ENCODE measurements around the gene IL17RD. TPM values are rescaled to one million over a fixed set of nuclear protein-coding genes. Genes with fewer than 3 reads are reported as not detected.

IL17RD gene
- total RNA-seq, 2 donors from 2014 or later: not detected

- H3K4me1 Mint-ChIP-seq: peaks cover 3% of the 10 kb centered on the region
- H3K27ac Mint-ChIP-seq: no peak overlapping the region
- peaks cover 16% of the 10 kb centered on the region for H3K27me3 Mint-ChIP-seq
- H3K4me3 Mint-ChIP-seq: no peak overlapping the region
- H3K36me3 Mint-ChIP-seq (ENCODE audit: low read depth): no peaks in the 10 kb centered on the region
- ATAC-seq (no peak), DNase-seq (no peak)
- no peaks in the 10 kb centered on the region for H3K9me3 ChIP-seq (ENCODE audit: control insufficient read depth, low read length, poor library complexity, severe bottlenecking)
Observed at GRCh38 chr3:57109437-57110199, 55.5 kb downstream of the IL17RD start.

- Mint-ChIP-seq H3K27ac (no peak overlapping the region), H3K27me3 (peaks cover 16% of the 10 kb centered on the region), H3K36me3 (ENCODE audit: low read depth) (no peaks in the 10 kb centered on the region), H3K4me1 (peaks cover 3% of the 10 kb centered on the region), H3K4me3 (no peak overlapping the region)
- ATAC-seq: no peak
- DNase-seq: no peak
- no peaks in the 10 kb centered on the region for H3K9me3 ChIP-seq (ENCODE audit: control insufficient read depth, low read length, poor library complexity, severe bottlenecking)
Observed at GRCh38 chr3:57108684-57109083, 56.5 kb downstream of the IL17RD start.

DNA sequence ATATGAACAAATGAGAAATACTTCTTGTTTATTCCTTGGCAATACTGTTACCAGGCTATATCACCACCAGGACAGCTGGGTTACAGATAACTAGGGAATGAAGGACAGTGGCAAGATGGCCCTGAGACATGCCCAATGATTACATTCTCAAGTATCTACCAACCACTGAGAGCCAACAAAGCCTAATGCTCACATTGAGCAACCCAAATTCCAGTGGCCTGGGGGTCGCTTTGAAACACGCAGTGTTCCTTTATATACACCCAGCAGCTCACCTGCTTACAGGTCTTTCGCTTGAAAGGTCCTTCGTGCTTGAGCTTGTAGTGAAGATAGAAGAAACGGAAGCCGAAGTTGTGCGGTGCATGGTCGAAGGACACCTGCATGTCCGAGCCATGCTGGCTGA is 59.6 kb downstream of the IL17RD start:
- no peaks in the 10 kb centered on the region for H3K9me3 ChIP-seq (ENCODE audit: control insufficient read depth, low read length, poor library complexity, severe bottlenecking)
- Mint-ChIP-seq H3K27ac (no peak overlapping the region), H3K27me3 (peaks cover 11% of the 10 kb centered on the region), H3K4me1 (no peaks in the 10 kb centered on the region), H3K36me3 (ENCODE audit: low read depth) (no peaks in the 10 kb centered on the region), H3K4me3 (no peak overlapping the region)
- ATAC-seq (no peak), DNase-seq (no peak)

DNA sequence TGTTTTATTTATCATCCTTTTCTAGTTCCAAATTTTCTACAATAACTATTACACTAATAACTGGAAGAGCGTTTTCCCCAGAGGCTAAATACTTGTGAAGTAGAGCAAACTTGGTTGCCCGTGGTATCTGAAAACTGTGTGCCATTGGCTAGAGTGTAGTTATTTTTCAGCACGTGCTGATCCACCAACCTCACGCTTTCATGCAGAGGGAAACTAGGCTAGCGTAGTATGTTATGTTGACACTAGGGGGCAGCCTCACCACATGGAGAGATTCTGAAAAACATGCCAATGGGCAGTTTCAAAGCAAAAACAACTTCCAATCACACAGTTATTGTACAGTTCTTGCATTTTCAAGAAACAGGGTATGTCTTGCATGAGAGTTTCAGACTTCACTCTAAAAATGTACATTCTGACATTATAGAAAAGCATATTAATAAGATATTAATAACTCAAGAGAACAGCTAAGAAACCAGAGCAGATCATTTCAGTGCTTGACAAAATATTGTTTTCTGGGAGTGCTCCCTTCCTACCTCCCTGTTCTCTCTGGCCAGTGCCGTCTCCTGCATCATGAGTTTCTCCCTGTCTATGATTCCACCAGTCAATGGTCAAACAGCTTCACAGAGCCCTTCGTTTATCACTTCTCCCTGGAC is 65.0 kb downstream of the IL17RD start:
- no peaks in the 10 kb centered on the region for H3K9me3 ChIP-seq (ENCODE audit: control insufficient read depth, low read length, poor library complexity, severe bottlenecking)
- Mint-ChIP-seq H3K36me3 (ENCODE audit: low read depth) (no peaks in the 10 kb centered on the region), H3K4me3 (no peak overlapping the region), H3K27me3 (peaks cover 10% of the 10 kb centered on the region), H3K4me1 (peaks cover 5% of the 10 kb centered on the region), H3K27ac (no peak overlapping the region)
- ATAC-seq: peak; percentile 79
- peak in 2 of 3 donors; percentile 13 to 36 for DNase-seq

DNA sequence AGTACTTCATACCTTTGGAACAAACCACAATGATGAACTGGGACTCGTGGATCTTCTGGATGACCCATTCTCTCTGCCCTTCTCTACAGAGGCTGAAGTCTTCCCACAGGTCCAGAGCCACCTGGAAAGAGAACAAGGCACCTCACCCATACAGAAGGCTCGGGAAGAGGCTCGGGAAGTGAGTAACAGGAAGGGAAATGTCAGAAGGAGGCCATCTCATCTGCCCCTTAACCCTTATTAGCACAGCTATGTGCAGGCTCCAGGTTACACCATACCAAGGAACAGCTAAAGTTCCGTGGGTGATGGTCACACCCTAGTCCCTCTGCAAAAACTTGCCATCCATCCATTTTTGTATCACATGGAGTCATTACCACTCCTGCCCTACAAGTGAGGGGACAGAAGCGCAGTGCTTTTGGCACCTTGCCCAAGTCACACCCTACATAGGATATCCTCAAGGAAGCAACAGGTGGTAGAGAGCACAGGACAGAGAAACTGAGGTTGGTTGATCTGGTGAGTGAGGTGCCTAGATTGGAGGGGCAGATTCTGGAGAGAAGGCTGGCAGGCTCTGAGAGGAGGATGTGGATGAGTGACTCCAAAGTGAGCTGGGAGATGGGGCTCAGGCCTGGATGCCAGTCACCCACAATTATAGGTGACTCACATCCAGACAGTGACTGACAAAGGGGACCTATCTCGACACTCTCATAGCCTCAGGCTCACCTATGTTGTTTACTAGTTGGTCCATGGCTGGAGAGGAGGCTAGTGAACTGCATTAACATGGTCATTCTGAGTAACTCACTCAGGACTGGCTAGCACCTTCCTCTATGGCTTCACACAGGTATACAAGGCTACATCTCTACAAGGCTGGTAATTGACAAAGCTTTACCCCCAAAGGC is 66.5 kb downstream of the IL17RD start:
- Mint-ChIP-seq H3K27me3 (peaks cover 17% of the 10 kb centered on the region), H3K4me3 (no peak overlapping the region), H3K27ac (no peak overlapping the region), H3K36me3 (ENCODE audit: low read depth) (no peaks in the 10 kb centered on the region), H3K4me1 (peaks cover 6% of the 10 kb centered on the region)
- no peaks in the 10 kb centered on the region for H3K9me3 ChIP-seq (ENCODE audit: control insufficient read depth, low read length, poor library complexity, severe bottlenecking)
- DNase-seq (no peak), ATAC-seq (no peak)

- no peak overlapping the region for H3K27ac Mint-ChIP-seq
- DNase-seq (no peak), ATAC-seq (no peak)
- no peak overlapping the region for H3K4me3 Mint-ChIP-seq
- H3K4me1 Mint-ChIP-seq: peaks cover 6% of the 10 kb centered on the region
- peaks cover 17% of the 10 kb centered on the region for H3K27me3 Mint-ChIP-seq
- no peaks in the 10 kb centered on the region for H3K9me3 ChIP-seq (ENCODE audit: control insufficient read depth, low read length, poor library complexity, severe bottlenecking)
- no peaks in the 10 kb centered on the region for H3K36me3 Mint-ChIP-seq (ENCODE audit: low read depth)
Observed at GRCh38 chr3:57097536-57097935, 67.6 kb downstream of the IL17RD start.

- no peak overlapping the region for H3K27ac Mint-ChIP-seq
- H3K9me3 ChIP-seq (ENCODE audit: control insufficient read depth, low read length, poor library complexity, severe bottlenecking): no peaks in the 10 kb centered on the region
- DNase-seq (no peak), ATAC-seq (no peak)
- H3K4me3 Mint-ChIP-seq: no peak overlapping the region
- peaks cover 8% of the 10 kb centered on the region for H3K4me1 Mint-ChIP-seq
- H3K27me3 Mint-ChIP-seq: peaks cover 11% of the 10 kb centered on the region
- H3K36me3 Mint-ChIP-seq (ENCODE audit: low read depth): no peaks in the 10 kb centered on the region
Observed at GRCh38 chr3:57095363-57095762, 69.8 kb downstream of the IL17RD start.

DNA sequence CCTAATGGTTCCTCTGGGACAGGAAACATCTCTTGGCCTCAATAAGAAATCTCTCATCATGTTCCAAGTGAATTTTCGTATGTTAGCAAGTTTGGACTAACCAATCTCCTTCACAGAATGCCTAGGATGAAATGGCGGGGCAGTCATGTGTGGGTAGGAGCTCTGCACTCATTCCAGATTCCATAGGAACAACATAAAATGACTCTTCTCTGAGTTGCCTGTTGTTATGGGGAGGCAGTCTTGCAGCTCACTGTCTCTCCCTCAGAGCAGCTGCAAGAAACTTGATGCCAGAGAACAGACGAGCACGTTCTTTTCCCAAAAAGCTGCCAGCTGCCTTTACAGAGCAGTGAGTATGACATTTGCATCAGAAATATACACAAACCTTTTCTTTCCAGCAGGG is 70.6 kb downstream of the IL17RD start:
- no peaks in the 10 kb centered on the region for H3K9me3 ChIP-seq (ENCODE audit: control insufficient read depth, low read length, poor library complexity, severe bottlenecking)
- DNase-seq (no peak), ATAC-seq (no peak)
- Mint-ChIP-seq H3K36me3 (ENCODE audit: low read depth) (no peaks in the 10 kb centered on the region), H3K4me3 (no peak overlapping the region), H3K27me3 (peaks cover 11% of the 10 kb centered on the region), H3K4me1 (peaks cover 4% of the 10 kb centered on the region), H3K27ac (no peak overlapping the region)

- no peaks in the 10 kb centered on the region for H3K9me3 ChIP-seq (ENCODE audit: control insufficient read depth, low read length, poor library complexity, severe bottlenecking)
- H3K27me3 Mint-ChIP-seq: peaks cover 15% of the 10 kb centered on the region
- no peak overlapping the region for H3K4me3 Mint-ChIP-seq
- no peaks in the 10 kb centered on the region for H3K36me3 Mint-ChIP-seq (ENCODE audit: low read depth)
- peaks cover 4% of the 10 kb centered on the region for H3K4me1 Mint-ChIP-seq
- DNase-seq (no peak), ATAC-seq (no peak)
- no peak overlapping the region for H3K27ac Mint-ChIP-seq
Observed at GRCh38 chr3:57093971-57094535, 71.1 kb downstream of the IL17RD start.

DNA sequence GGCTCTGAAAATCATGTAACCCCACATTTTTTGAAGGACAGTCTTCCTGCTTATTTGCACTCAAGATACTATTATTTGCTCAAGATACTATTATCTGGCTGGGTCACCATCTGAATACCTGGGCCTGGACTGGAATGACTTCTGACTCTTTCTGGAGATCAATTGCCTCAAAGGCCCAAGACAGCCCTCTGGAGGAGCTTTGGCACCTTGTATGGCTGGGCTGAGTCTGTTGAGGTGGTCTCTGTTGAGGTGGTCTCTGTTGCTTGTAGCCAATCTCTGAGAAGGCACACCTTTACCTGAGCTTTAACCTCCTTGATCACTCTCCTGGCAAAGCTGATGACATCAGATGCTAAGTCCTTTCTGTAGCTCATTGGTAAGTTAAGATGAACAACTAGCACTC is 71.7 kb downstream of the IL17RD start:
- Mint-ChIP-seq H3K27me3 (peaks cover 20% of the 10 kb centered on the region), H3K27ac (no peak overlapping the region), H3K36me3 (ENCODE audit: low read depth) (no peaks in the 10 kb centered on the region), H3K4me1 (peaks cover 4% of the 10 kb centered on the region), H3K4me3 (no peak overlapping the region)
- no peak for ATAC-seq
- H3K9me3 ChIP-seq (ENCODE audit: control insufficient read depth, low read length, poor library complexity, severe bottlenecking): no peaks in the 10 kb centered on the region
- no peak for DNase-seq

DNA sequence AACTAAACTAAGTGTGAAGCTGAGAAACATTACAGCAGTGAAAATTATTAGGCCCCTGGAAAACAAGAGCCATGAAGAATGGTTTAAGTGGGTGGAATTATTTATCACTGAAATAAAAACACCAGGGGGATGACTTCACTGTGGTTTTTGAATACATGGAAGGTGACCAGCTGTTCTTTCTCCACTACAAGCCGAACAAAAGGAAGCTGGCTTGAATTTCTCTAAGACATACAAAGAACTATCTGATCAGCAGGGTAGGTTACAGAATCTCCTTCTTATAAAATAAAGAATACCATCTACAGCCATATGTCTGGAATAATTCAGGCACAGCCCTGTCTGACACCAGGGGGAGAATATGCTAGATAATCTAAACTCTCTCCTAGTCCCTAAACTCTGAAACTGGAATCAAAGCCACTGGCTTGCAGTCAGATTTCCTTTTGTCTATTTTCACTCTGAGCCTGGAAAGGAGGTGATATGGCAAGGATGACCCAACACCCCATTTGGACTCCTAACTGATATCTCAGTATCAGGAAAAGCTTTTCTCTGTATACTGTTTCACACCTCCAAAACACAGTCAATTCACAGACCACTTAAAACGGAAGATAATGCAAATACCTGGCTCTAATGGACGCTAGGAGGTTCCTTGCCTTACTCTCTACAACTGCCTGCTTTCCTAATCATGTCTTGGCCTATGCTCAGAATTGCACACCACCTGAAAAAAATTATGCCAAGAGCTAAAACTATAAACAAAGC is 73.5 kb downstream of the IL17RD start:
- H3K4me3 Mint-ChIP-seq: no peak overlapping the region
- no peak overlapping the region for H3K27ac Mint-ChIP-seq
- H3K36me3 Mint-ChIP-seq (ENCODE audit: low read depth): no peaks in the 10 kb centered on the region
- H3K4me1 Mint-ChIP-seq: peaks cover 4% of the 10 kb centered on the region
- H3K27me3 Mint-ChIP-seq: peaks cover 24% of the 10 kb centered on the region
- ATAC-seq: no peak
- DNase-seq: no peak
- H3K9me3 ChIP-seq (ENCODE audit: control insufficient read depth, low read length, poor library complexity, severe bottlenecking): no peaks in the 10 kb centered on the region

DNA sequence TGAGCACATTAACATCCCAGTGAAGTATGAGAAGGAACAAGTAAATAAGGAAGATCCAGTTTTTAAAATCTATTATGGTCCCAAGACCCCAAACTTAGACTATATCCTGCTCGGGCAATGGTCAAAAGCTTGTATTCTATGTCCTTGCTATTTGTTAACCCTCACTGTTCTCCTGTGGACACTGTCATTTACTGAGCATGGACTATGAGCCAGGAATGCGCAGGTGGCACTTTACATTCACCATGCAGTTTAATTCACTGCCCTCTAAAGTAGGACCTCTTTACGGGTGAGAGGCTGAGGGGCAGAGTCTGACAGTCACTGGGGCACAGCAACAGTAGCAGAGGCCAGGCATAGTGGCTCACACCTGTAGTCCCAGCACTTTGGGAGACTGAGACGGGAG is 76.1 kb downstream of the IL17RD start:
- ATAC-seq (no peak), DNase-seq (no peak)
- H3K27ac Mint-ChIP-seq: no peak overlapping the region
- H3K27me3 Mint-ChIP-seq: peaks cover 13% of the 10 kb centered on the region
- H3K36me3 Mint-ChIP-seq (ENCODE audit: low read depth): no peaks in the 10 kb centered on the region
- H3K4me1 Mint-ChIP-seq: peaks cover 2% of the 10 kb centered on the region
- no peak overlapping the region for H3K4me3 Mint-ChIP-seq
- no peaks in the 10 kb centered on the region for H3K9me3 ChIP-seq (ENCODE audit: control insufficient read depth, low read length, poor library complexity, severe bottlenecking)
